NB4 (cell line): ENCODE data around the gene FAHD1.

Experiments
- CTCF ChIP-seq: IDR thresholded peaks from one replicate; pipeline ENCODE4 v1.5.1; 2012; ENCODE audit warnings: low read depth, low read length
- MYC ChIP-seq: IDR thresholded peaks from 2 replicates; pipeline ENCODE4 v1.6.1; 2011; ENCODE audit warnings: low read depth, low read length
- POLR2A ChIP-seq: IDR thresholded peaks from 2 replicates; pipeline ENCODE4 v1.6.1; 2011; ENCODE audit warnings: mild to moderate bottlenecking; ENCODE audit not compliant: insufficient read length; ENCODE audit errors: extremely low read depth

- TF ChIP-seq CTCF (no peak), POLR2A (no peak), MYC (no peak)
Measured at GRCh38 chr16:1859650-1860049, 32.6 kb downstream of the FAHD1 start.
